Panc1 (cell line): ENCODE measurements around the gene MTMR2.

Source experiments
- CTCF ChIP-seq: fragments of 450-650 bp; IDR thresholded peaks from 2 replicates; pipeline ENCODE4 v1.5.1; 2017; ENCODE audit warnings: mild to moderate bottlenecking
- REST ChIP-seq, 2 experiments: IDR thresholded peaks; 2 replicates each; pipeline ENCODE4 v1.6.1; 2011 to 2012; ENCODE audit warnings: low read depth in 2 of 2, control low read depth in 1 of 2, low read length in 1 of 2, mild to moderate bottlenecking in 1 of 2, moderate library complexity in 1 of 2; ENCODE audit not compliant: insufficient read depth in 1 of 2

GRCh38 chr11:95922099-95922498 lies 1.8 kb downstream of the MTMR2 start:
- TF ChIP-seq CTCF, result no peak
- TF ChIP-seq REST (IDR thresholded peaks at IDR 0.05; ENCODE audit: insufficient read depth in 1 of 2, low read depth in 2 of 2, low read length in 1 of 2), result no peak
